Activated effector memory CD4-positive, alpha-beta T cell treated with Interleukin-2 at 50 U/mL for 16 hours (primary cell): Measurements from ENCODE around the gene GNG13.
"Not testable (repeated sequence)": the region's sequence is repeated elsewhere in the genome, so short reads cannot be mapped to it uniquely, and the experiment has no call there.

Experiments
- DNase-seq: peaks from one replicate; pipeline ENCODE4 v3.0.0-alpha.2; 2020

Gene GNG13

GRCh38 chr16:760065-760464 lies 40.5 kb downstream of the GNG13 start:
- no peak for DNase-seq

GRCh38 chr16:759110-759910 lies 41.2 kb downstream of the GNG13 start:
- DNase-seq, result no peak

GRCh38 chr16:756428-756827 lies 44.1 kb downstream of the GNG13 start:
- DNase-seq, result no peak

GRCh38 chr16:754656-755055 lies 45.9 kb downstream of the GNG13 start:
- DNase-seq, result no peak

GRCh38 chr16:754121-754607 lies 46.4 kb downstream of the GNG13 start:
- not testable (repeated sequence) for DNase-seq

GRCh38 chr16:752007-752312 lies 48.6 kb downstream of the GNG13 start:
- DNase-seq, result no peak

GRCh38 chr16:751152-752006 lies 49.2 kb downstream of the GNG13 start:
- DNase-seq, result no peak

GRCh38 chr16:750485-750884 lies 50.0 kb downstream of the GNG13 start:
- DNase-seq, result no peak

- no peak for DNase-seq
These were observed 51.5 kb downstream of the GNG13 start for GRCh38 chr16:749010-749409.
